Stimulated activated effector memory CD8-positive, alpha-beta T cell treated with anti-CD3 and anti-CD28 coated beads, Interleukin-12 subunit alpha, Interleukin-12 subunit beta, amount 100 ng/mL, for 72 hours (primary cell): ENCODE measurements around the gene POU2F2.
"Not testable (repeated sequence)": the region's sequence is repeated elsewhere in the genome, so short reads cannot be mapped to it uniquely, and the experiment has no call there.

Source experiments
- ATAC-seq: fragments of 150-1000 bp; cut with Tn5 transposase; 2 replicates; pipeline ENCODE4 v1.10.0; 2021
- DNase-seq, 2 donors: peaks; one replicate each; pipeline ENCODE4 v3.0.0; 2021 to 2022; ENCODE audit warnings: low spot score in 2 of 2
- H3K27ac Mint-ChIP-seq: one replicate; pipeline ENCODE4 v1.8.0; 2022; ENCODE audit warnings: mild to moderate bottlenecking, mixed read lengths
- H3K36me3 Mint-ChIP-seq: one replicate; pipeline ENCODE4 v1.8.0; 2022; ENCODE audit warnings: mild to moderate bottlenecking, mixed read lengths
- H3K4me1 Mint-ChIP-seq: one replicate; pipeline ENCODE4 v1.8.0; 2022; ENCODE audit warnings: mixed read lengths
- H3K4me3 Mint-ChIP-seq: one replicate; pipeline ENCODE4 v1.8.0; 2022; ENCODE audit warnings: mild to moderate bottlenecking, mixed read lengths
- H3K9me3 Mint-ChIP-seq: one replicate; pipeline ENCODE4 v1.8.0; 2022; ENCODE audit warnings: mixed read lengths

Gene POU2F2

GRCh38 chr19:42105368-42105767 lies 26.9 kb downstream of the POU2F2 start:
- Mint-ChIP-seq H3K27ac (peak overlapping the region; percentile 71), H3K4me3 (peak overlapping the region; percentile 11), H3K36me3 (peaks cover 84% of the 10 kb centered on the region), H3K4me1 (peaks cover 16% of the 10 kb centered on the region), H3K9me3 (no peaks in the 10 kb centered on the region)
- DNase-seq: no peak
- ATAC-seq: no peak

DNA sequence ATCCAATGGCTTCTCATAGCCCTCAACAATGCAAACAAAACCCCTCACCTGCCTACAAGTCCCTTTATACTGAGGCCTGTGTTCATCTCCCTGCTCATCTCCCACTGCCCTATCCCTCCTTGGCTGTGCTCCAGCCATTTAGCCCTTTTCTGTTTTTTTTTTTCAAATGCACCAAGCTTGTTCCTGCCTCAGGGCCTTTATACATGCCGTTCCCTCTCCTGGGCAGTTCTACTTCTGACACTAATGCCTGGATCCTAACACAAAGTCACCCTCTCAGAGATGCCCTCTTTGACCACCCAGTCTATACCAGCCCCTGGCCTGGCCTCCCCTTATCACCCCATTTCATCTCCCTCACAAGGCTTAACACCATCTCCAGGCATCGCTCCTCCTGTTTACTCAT lies 29.4 kb downstream of the POU2F2 start:
- Mint-ChIP-seq H3K4me3 (no peak overlapping the region), H3K36me3 (peaks cover 96% of the 10 kb centered on the region), H3K9me3 (no peaks in the 10 kb centered on the region), H3K4me1 (peaks cover 16% of the 10 kb centered on the region), H3K27ac (no peak overlapping the region)
- no peak for DNase-seq
- ATAC-seq: no peak

- H3K4me1 Mint-ChIP-seq: not testable (repeated sequence)
These were observed 32.0 kb downstream of the POU2F2 start for GRCh38 chr19:42100241-42100640.

DNA sequence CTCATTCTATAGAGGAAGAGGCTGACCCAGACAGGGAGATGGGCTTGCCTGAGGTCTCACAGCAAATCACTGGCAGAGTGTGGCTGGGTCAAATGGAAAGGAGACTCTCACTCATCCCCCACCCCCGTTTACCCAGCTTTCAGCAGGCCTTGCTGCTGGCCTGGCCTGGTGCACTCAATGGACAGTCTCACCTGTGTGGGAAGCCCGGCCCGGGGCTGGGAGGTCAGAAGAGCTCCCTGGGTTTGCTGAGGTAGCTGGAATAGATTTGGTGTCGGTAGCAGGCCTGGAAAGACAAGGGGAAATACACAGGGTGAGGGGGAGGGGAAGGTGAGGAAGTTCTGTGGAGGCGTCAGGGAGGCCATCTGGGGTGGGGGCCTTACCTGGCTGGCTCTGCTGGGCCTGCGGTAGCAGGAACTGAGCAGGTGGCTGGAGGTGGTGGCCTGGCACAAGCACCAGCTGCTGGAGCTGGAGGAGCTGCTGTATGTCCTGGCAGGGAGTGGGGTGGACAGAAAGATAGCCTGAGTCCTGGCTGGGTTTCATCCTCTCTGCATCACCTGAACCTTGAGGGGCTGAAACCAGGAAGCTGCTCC lies 32.8 kb downstream of the POU2F2 start:
- peaks cover 99% of the 10 kb centered on the region for H3K36me3 Mint-ChIP-seq
- no peak overlapping the region for H3K27ac Mint-ChIP-seq

More at GRCh38 chr19:42100241-42100640, 32.0 kb downstream of the POU2F2 start:
- not testable (repeated sequence) for ATAC-seq, DNase-seq, H3K27ac Mint-ChIP-seq, H3K9me3 Mint-ChIP-seq, H3K4me3 Mint-ChIP-seq
- peaks cover 99% of the 10 kb centered on the region for H3K36me3 Mint-ChIP-seq

DNA sequence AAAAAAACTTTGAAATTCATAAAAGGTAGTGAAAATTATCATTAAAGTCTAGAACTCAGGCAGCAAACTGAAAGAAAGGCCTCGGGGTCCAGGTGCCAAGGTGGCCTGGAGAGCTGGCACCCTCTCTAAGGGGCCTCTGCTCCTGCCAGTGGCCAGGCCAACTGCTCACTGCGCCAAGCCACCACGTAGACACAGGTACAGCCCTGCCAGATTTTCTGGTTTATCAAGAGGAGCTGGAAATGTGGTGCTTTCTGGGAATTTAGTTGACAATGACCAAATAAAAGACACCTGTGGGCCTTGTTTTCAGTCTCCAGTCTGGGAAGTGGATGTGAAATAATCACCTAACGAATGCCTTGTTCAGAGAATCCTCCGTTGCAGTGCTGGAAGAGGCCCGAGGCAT lies 33.5 kb downstream of the POU2F2 start:
- Mint-ChIP-seq H3K36me3 (peaks cover 99% of the 10 kb centered on the region), H3K27ac (no peak overlapping the region)

More for the DNA sequence above, 32.8 kb downstream of the POU2F2 start:
- no peak for DNase-seq
- H3K4me3 Mint-ChIP-seq: no peak overlapping the region
- ATAC-seq: no peak
- no peaks in the 10 kb centered on the region for H3K9me3 Mint-ChIP-seq
- H3K4me1 Mint-ChIP-seq: peaks cover 6% of the 10 kb centered on the region

DNA sequence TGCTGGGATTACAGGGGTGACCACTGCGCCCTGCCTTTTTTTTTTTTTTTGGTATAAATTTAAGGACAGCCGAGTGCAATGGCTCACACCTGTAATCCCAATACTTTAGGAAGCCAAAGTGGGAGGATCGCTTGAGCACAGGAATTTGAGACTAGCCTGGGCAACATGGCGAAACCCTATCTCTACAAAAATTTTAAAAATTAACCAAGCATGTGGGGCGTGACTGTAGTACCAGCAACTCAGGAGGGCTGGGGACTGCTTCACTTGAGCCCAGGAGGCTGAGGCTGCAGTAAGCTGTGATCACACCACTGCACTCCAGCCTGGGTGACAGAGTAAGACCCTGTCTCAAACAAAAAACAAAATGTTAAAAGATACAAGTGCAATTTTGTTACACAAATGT lies 34.8 kb downstream of the POU2F2 start:
- ATAC-seq: no peak
- H3K36me3 Mint-ChIP-seq: peaks cover 99% of the 10 kb centered on the region
- no peak overlapping the region for H3K4me3 Mint-ChIP-seq
- no peak for DNase-seq
- H3K4me1 Mint-ChIP-seq: peaks cover 15% of the 10 kb centered on the region
- no peak overlapping the region for H3K27ac Mint-ChIP-seq
- H3K9me3 Mint-ChIP-seq: no peaks in the 10 kb centered on the region

More for the DNA sequence above, 33.5 kb downstream of the POU2F2 start:
- H3K4me3 Mint-ChIP-seq: no peak overlapping the region
- ATAC-seq (no peak), DNase-seq (no peak)
- no peaks in the 10 kb centered on the region for H3K9me3 Mint-ChIP-seq
- H3K4me1 Mint-ChIP-seq: peaks cover 11% of the 10 kb centered on the region

GRCh38 chr19:42096255-42096837 lies 35.9 kb downstream of the POU2F2 start:
- peaks cover 100% of the 10 kb centered on the region for H3K36me3 Mint-ChIP-seq
- DNase-seq (no peak), ATAC-seq (no peak)
- no peak overlapping the region for H3K4me3 Mint-ChIP-seq
- no peak overlapping the region for H3K27ac Mint-ChIP-seq
- H3K9me3 Mint-ChIP-seq: no peaks in the 10 kb centered on the region
- H3K4me1 Mint-ChIP-seq: peaks cover 22% of the 10 kb centered on the region

- H3K4me3 Mint-ChIP-seq: no peak overlapping the region
- DNase-seq: no peak
- ATAC-seq: no peak
- H3K4me1 Mint-ChIP-seq: peaks cover 27% of the 10 kb centered on the region
- no peaks in the 10 kb centered on the region for H3K9me3 Mint-ChIP-seq
- H3K36me3 Mint-ChIP-seq: peaks cover 100% of the 10 kb centered on the region
- H3K27ac Mint-ChIP-seq: no peak overlapping the region
These were observed 36.4 kb downstream of the POU2F2 start for GRCh38 chr19:42095814-42096230.

DNA sequence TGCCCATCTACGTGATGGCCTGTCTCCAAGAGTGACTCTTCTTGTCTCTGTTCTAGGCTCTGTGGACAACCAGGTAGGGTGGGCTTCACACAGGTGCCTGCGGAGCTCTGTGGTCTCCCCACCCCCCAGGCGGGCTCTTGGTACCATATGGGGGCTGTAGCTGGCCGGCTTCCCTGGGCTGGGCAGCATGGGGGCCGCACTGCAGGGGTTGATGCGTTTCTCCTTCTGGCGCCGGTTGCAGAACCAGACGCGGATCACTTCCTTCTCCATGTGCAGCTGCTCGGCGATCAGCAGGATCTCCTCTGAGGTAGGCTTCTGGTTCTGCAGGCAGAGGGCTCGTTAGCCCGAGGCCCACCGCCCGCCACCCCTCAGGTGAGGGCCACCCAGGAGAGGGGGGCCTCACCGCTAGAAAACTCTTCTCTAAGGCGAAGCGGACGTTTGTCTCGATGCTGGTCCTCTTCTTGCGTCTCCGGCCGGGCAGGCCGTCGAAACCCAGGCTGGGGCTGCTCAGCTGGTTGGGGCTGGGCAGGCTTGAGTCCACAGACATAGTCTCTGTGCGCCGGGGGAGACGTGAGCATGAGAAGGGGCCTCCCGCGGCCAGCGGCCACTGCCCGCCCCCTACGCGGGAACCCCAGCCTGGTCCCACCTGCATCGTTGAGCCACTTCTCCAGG lies 37.0 kb downstream of the POU2F2 start:
- Mint-ChIP-seq H3K4me1 (peaks cover 33% of the 10 kb centered on the region), H3K4me3 (no peak overlapping the region), H3K36me3 (peaks cover 100% of the 10 kb centered on the region), H3K27ac (peak overlapping the region; percentile 71), H3K9me3 (no peaks in the 10 kb centered on the region)
- ATAC-seq (no peak), DNase-seq (no peak)

DNA sequence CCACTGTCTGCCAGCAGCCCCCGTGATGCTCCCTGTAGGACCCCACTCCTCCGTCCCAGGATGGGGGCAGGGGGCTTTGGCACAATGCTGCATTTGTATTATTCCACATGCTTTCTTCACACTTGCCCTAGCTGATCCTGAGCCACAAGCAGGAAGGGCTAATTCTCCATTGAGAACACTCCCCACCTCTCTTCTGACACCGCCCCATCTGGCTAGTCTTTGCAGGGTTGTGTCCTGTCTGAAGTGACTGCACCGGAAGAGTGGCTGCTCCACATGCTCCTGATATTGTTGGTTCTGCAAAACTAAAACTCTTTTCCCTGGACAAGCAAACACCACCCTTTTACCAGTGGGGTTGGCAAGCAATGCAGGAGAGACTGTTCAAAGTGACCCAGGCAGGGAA lies 38.3 kb downstream of the POU2F2 start:
- Mint-ChIP-seq H3K4me1 (peaks cover 46% of the 10 kb centered on the region), H3K4me3 (no peak overlapping the region), H3K9me3 (no peaks in the 10 kb centered on the region), H3K36me3 (peaks cover 94% of the 10 kb centered on the region), H3K27ac (peak overlapping the region; percentile 71)
- no peak for DNase-seq
- ATAC-seq: no peak

GRCh38 chr19:42093505-42093904 lies 38.7 kb downstream of the POU2F2 start:
- Mint-ChIP-seq H3K4me3 (no peak overlapping the region), H3K4me1 (peaks cover 50% of the 10 kb centered on the region), H3K36me3 (peaks cover 94% of the 10 kb centered on the region), H3K9me3 (no peaks in the 10 kb centered on the region), H3K27ac (peak overlapping the region; percentile 71)
- no peak for ATAC-seq
- no peak for DNase-seq

GRCh38 chr19:42092350-42092749 lies 39.9 kb downstream of the POU2F2 start:
- peak; percentile 62 for ATAC-seq
- no peaks in the 10 kb centered on the region for H3K9me3 Mint-ChIP-seq
- peaks cover 91% of the 10 kb centered on the region for H3K36me3 Mint-ChIP-seq
- H3K4me3 Mint-ChIP-seq: no peak overlapping the region
- DNase-seq: peak in 1 of 2 donors; percentile 64
- H3K27ac Mint-ChIP-seq: no peak overlapping the region
- peaks cover 55% of the 10 kb centered on the region for H3K4me1 Mint-ChIP-seq

- Mint-ChIP-seq H3K4me3 (no peak overlapping the region), H3K27ac (peak overlapping the region; percentile 95), H3K36me3 (peaks cover 91% of the 10 kb centered on the region), H3K9me3 (no peaks in the 10 kb centered on the region), H3K4me1 (peaks cover 59% of the 10 kb centered on the region)
- ATAC-seq (no peak), DNase-seq (no peak)
These were observed 40.5 kb downstream of the POU2F2 start for GRCh38 chr19:42091742-42092141.

DNA sequence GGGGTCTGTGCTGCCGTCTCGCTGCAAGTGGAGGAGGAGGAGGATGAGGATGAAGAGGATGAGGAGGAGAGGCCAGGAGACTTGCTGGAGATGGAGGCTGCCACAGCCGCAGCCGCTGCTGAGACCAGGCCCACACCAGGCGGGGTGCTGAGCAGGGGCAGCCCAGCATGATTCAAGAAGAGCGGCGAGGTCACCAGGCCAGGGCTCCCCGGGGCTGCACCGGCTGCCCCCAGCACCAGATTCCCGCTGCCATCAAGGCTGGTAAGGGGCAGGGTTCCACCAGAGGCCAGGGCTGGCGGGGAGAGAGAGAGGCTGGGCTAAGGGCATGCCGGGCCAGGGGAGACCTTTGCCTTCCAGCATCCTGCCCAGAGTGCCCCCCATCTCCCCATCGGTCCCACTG lies 40.9 kb downstream of the POU2F2 start:
- Mint-ChIP-seq H3K4me1 (peaks cover 59% of the 10 kb centered on the region), H3K36me3 (peaks cover 87% of the 10 kb centered on the region), H3K4me3 (peak overlapping the region; percentile 51), H3K9me3 (no peaks in the 10 kb centered on the region), H3K27ac (peak overlapping the region; percentile 95)
- DNase-seq (no peak), ATAC-seq (no peak)

GRCh38 chr19:42090672-42091071 lies 41.6 kb downstream of the POU2F2 start:
- peak; percentile 49 for ATAC-seq
- peak overlapping the region; percentile 51 for H3K4me3 Mint-ChIP-seq
- DNase-seq: no peak
- peaks cover 59% of the 10 kb centered on the region for H3K4me1 Mint-ChIP-seq
- H3K9me3 Mint-ChIP-seq: no peaks in the 10 kb centered on the region
- peaks cover 86% of the 10 kb centered on the region for H3K36me3 Mint-ChIP-seq
- H3K27ac Mint-ChIP-seq: peak overlapping the region; percentile 95

DNA sequence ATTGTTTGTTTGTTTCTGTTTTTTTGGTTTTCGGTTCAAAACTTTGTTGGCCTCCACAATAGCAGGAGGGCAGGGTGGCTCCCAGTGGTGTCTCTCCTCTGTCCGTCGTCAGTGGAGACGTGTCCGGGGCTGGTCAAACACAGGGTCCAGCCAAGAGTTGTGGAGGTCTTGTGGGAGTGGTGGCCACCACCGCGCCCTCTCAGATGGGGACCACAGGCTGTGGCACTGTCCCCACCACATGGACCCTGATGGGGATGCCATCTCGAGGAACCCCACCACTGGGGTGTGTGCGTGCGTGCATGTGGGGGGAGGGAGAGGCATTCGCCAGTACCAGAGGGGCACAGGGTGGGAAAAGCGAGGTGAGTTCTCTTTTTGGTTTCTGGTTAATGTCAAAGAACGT lies 42.5 kb downstream of the POU2F2 start:
- Mint-ChIP-seq H3K36me3 (peaks cover 86% of the 10 kb centered on the region), H3K9me3 (no peaks in the 10 kb centered on the region), H3K4me3 (no peak overlapping the region), H3K27ac (peak overlapping the region; percentile 95), H3K4me1 (peaks cover 57% of the 10 kb centered on the region)
- DNase-seq: no peak
- ATAC-seq: no peak
